T47D (cell line): Measurements from ENCODE around the gene PACSIN2.
"Not testable (repeated sequence)": the region's sequence is repeated elsewhere in the genome, so short reads cannot be mapped to it uniquely, and the experiment has no call there.

Source experiments
- DNase-seq, 2 experiments: peaks; one replicate each; pipeline versions ENCODE4 v3.0.0 to v3.0.0-alpha.2; 2011 to 2012; ENCODE audit warnings: low read depth in 1 of 2, low spot score in 1 of 2
- JUND ChIP-seq: IDR thresholded peaks from 2 replicates; pipeline ENCODE4 v1.6.1; 2012; ENCODE audit warnings: low read depth
- in situ Hi-C: cut with HindIII; loops from 2 replicates; pipeline ENCODE4 v1.10.0; 2016; ENCODE audit warnings: low sequenced_read_pairs, low pct_unique_long_range_greater_than_20kb

Gene PACSIN2

DNA sequence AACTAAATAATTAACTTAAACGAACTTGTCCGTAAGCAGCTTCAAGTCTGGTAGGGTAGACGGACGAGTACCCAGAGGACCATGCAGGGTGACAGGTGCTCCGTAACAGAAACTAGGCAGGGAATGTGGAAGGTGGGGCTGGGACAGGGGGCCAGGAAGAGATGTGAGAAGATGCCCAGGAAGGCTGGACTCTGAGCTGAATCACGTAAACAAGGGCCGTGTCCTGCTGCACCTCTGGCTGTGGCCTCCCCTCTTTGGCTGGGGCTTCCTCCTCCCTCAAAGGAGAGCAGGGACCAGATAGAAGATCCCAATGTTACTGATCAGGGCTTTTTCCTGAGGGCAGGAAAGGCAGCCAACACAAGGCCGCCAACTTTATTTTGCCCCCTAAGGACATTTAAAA is 47.9 kb downstream of the PACSIN2 start:
- DNase-seq: no peak
- TF ChIP-seq JUND: no peak
- in situ Hi-C loops: no loop called here

DNA sequence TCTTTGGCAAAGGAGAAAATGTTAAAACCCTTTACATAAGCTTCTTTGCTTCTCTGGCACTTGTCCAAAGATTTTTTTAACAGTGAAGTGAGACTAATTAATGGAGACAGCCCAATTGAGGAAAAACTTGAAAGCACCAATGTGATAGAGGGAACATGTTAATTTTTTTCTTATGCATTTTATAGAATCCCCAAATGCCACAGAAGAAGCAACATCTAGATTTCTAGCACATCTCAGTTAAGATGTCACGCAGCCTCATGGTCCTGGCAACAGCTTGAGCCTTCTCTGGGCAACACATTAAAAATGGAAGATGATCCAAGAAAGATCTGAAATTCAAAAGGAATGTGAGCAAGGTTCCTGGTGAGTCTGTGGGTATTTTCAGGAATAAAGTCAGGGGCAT is 48.5 kb downstream of the PACSIN2 start:
- TF ChIP-seq JUND: no peak
- in situ Hi-C loops: no loop called here
- no peak for DNase-seq

DNA sequence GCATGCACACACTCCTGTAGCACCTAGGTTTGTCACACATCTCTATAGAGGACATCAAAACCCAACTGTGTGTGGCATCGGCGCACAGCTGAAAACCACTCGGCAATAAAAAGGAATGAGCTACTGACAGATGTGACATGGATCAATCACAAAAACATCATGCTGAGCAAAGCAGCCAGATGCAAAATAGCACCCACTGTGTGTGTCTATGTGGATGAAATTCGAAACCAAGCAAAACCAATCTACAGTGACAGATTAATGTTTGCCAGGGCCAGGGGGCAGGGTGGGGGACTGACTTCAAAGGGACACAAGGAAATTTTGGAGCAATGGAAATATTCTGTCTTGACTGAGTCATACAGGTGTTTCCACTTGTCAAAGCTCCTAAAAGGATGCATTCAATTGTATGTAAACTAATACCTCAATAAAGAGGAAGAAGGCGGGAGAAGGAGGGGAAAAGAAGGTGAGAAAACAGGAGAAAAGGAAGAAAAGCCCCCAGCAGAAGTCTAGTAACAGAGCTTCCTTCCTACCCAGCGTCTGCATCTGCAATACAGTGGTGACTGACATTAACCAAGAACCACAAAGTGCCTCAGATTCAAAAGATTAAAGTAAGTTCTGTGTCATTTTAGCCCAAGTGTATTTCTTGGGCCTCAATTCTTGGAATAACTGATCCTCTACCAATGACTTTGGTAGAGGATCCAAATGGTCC is 49.8 kb downstream of the PACSIN2 start:
- in situ Hi-C loops: no loop called here
- DNase-seq: no peak
- TF ChIP-seq JUND: no peak

DNA sequence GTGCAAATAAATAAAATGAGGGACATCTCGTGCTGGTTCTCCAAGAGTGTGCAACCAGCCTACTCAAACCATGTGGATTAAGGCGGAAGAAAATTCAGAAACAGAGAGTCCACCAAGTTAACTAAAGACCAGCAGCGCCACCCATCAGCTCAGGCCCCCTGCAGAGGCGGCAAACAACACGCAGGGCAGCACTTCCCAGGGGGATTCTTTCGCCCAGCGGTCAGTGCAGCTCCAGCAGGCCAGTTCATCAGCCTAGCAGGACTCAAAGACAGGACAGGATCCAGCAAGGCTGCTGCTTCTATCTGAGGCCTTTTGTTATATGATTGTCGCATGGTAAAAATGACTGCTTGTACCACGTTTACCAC is 51.7 kb downstream of the PACSIN2 start:
- TF ChIP-seq JUND: no peak
- no peak for DNase-seq
- in situ Hi-C loops: no loop called here

DNA sequence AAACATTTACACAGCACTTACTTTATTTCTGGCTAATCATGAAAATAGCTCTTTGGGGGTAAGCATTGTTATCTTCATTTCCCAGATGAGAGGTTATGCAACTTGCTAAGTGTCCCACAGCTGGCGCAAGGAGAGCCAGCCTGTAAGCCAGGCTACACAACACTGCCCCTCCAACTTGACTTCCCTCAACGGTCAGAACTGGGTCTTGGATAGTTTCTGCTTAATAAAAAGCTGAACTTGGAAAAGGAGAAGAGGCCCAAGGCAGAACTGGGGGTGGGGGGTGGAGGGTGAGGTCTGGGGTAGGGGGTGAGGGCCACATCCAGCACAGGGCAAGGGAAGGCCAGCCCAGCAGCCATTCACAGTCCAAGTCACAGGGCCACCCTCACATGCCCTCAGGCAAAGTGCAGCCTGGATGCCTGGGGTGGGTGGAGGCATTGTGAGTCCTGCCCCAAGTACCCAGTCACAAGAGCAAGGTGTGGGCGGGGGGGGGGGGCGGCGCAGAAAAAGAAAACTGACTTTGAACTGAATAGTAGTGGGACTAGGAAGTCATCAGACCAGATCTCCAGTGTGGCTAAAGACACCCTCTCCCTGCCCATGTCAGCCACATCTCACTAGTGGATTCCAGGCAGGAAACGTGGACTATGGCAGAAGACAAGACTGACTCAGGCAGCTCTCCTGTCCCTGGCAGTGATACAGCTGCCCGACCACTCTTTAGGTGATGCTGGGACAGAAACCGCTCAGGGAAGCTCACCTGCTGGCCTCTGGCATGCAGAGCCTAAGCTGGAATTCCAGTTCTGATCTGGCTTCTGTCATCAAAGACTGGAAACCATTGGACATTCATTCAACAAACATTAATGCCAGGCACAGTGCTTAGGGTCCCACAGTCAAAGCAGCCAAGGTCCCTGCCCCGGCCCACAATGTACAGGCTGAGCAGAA is 52.4 kb downstream of the PACSIN2 start:
- in situ Hi-C loops: no loop called here
- peak in 1 of 2 experiments; percentile 26 for DNase-seq
- TF ChIP-seq JUND: no peak

DNA sequence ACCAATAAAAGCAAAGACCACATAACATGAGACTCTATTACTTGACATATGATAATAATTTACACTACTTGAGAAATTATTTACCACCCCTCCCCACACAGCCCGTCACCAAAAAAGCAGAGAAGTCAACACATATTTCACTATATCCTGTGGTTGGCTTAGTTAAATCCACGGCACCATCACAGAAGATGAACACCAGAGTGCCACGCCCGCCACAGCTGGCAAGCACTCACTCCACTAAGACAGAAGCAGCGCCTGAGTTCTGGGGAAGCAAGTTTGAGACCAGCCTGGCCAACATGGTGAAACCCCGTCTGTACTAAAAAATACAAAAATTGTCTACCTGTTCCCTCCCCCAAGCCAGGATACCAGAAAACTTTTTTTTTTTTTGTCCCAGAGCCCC is 53.1 kb downstream of the PACSIN2 start:
- no peak for DNase-seq
- TF ChIP-seq JUND: no peak
- in situ Hi-C loops: no loop called here

DNA sequence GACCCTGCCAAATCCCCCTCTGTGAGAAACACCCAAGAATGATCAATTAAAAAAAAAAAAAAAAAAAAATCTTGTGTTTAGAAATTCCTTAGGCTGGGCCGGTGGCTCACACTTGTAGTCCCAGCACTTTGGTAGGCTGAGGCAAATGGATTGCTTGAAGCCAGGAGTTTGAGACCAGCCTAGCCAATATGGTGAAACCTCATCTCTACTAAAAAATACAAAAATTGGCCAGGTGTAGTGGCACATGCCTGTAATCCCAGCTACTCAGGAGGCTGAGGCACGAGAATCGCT is 53.6 kb downstream of the PACSIN2 start:
- in situ Hi-C loops, DNase-seq: not testable (repeated sequence)

DNA sequence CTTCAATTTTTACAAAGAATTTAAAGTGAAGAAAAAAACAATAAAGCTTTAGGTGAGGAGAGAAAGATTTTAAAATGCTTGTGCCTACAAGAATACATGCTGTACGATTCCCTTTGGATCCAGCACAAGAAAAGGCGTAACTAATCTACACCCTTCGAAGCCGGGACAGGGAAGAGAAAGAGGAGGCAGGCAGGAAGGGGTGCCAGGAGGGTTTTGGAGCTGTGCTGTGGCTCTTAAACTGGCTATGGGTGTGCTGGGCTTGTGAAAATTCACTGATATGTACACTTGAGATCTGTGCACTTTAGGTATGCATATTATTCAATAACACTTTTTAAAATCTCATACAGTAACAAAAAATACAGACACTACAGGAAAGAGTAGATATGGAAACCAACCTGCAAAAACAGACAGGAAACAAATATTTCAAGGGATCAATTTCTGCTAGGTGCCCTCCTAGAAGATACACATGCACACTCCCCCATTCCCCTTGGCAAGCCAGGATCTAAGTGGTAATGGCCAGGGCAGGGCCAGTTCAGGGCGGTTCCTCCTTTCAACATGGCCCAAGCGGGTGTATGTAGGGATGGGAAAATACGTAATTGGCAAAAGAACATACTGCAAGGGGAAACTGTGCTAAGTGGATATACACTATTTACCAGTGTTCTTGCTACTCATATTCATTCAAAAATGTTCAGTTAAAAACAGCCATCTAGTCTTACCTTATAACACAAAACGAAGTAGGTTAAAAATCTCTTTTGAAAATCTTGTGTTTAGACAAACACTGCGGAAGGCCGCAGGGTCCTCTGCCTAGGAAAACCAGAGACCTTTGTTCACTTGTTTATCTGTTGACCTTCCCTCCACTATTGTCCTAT is 54.2 kb downstream of the PACSIN2 start:
- no peak for TF ChIP-seq JUND
- in situ Hi-C loops: no loop called here
- DNase-seq: no peak

DNA sequence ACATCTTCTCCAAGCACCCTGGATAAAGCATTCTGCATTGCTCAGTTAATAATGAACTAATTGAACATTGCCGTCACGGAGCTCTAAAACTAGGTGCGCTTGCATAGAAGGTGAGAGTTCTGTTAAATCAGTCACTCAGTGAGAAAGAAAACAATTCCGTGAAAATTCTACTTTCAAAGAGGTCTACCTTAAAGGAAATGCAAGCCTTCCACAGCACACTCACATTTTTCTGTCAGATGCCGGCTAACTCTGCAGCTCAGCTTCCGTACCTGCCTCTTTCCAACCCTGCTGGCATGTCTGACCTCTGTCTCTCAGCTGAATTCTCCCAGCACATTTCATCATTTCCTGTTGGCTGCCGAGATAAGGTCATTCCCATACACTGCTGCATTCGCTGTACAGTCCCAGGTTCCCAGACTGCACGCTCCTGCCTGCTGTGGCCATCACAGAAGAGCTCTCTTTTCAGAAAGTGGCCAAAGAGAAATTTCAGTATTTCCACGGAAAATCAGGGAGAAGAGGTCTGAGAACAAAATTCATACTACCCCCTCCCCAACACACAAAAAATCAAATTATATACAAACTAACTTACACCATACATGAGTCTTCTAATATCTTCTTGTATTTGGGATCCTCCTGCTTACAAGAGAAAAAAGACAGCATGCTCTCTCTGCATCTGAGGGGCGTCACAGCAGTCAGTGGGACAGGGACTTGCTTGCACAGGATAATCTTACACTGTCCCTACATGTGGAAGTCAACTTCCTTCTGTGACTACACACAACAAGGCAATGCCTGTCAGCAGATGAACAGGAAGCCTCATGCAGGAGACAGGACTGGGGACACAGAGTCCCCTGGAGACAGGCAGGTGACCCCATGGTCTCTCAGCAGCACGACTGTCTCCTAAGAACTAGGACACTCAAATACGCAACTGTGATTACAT is 55.1 kb downstream of the PACSIN2 start:
- DNase-seq: peak in 1 of 2 experiments; percentile 32
- in situ Hi-C loops: no loop called here
- TF ChIP-seq JUND: no peak

DNA sequence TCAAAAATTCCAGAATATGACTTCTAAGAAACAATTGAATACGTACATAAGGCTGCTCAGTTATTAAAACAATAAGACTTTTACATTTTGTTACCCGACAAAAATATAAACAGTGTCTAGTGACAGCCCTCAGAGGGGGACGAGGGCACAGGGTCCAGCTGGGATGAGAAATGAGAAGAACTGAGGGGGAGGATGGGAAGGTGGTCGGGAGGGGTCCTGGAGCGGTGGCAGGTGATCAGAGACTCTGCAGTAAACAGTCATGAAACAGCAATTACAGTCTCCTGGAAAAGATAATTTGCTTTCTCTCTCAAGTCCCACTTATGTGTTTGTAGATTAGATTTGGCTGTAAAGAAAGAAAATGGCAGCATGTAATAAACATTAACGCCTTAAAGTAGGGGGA is 56.0 kb downstream of the PACSIN2 start:
- no peak for DNase-seq
- TF ChIP-seq JUND: no peak
- in situ Hi-C loops: no loop called here

DNA sequence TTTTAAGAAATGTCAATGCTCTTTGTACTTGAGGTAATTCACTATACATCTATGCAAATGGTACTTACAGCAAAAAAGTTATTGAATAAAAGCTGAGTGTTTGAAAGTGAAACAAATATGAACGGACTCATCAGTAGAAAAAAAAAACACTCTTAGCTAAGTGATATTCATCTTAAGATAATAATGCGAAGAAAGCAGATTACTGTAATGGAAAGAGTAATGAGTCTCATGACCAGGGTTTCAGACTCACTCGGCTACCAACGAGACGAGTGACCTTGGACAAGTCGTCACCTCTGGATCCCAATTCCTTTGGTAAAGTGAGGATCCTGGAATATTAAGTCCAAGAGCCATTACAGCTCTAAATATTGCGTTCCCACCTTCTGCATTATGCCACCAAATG is 57.0 kb downstream of the PACSIN2 start:
- in situ Hi-C loops: no loop called here

DNA sequence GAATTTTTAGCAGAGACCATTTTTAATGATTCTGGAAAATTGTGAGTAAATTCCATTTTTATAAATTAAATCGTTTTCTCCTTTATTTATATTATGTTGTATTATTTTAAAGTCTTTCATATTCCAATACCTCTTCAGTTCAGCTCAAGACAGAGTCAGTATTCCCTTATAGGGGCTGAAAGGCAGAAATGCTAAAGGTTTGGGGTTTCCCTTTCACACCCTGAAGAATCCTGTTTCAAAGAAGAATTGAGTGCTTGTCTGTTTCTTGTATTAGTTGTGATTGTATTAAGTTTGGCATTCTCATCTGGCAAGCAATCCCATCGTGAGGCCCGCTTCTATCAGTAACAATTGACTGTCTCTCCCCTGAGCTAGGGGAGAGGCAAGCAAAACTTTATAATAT is 57.4 kb downstream of the PACSIN2 start:
- no peak for TF ChIP-seq JUND
- in situ Hi-C loops: no loop called here
- DNase-seq: no peak

More for the DNA sequence above, 57.0 kb downstream of the PACSIN2 start:
- no peak for DNase-seq
- TF ChIP-seq JUND: no peak
